ENCODE results near the gene SGCD. TPM values are rescaled to one million over a fixed set of nuclear protein-coding genes. Genes with fewer than 3 reads are reported as not detected.

Gene SGCD
- total RNA-seq, 1 experiment from 2014 or later, result not detected

- DNase-seq (ENCODE audit: low read depth, low spot score) (no peak), ATAC-seq (no peak)
- Histone ChIP-seq H3K79me2 (ENCODE audit: insufficient read depth, low read length) (no peaks in the 10 kb centered on the region), H3K9ac (ENCODE audit: low read length) (no peak overlapping the region), H3K36me3 (ENCODE audit: control insufficient read depth in 1 of 2, insufficient read depth in 2 of 2, low read length in 2 of 2) (no peaks in the 10 kb centered on the region), H3K27ac (ENCODE audit: low read depth, low read length) (no peak overlapping the region), H3K4me2 (ENCODE audit: low read length) (no peak overlapping the region), H2AFZ (ENCODE audit: low read depth, low read length, poor library complexity, severe bottlenecking) (no peak overlapping the region), H3K9me2 (ENCODE audit: insufficient read depth) (no peaks in the 10 kb centered on the region), H3K4me3 (replicated peaks in 1 of 2; ENCODE audit: low read depth in 1 of 2, low read length in 2 of 2) (no peak overlapping the region), H3K9me3 (ENCODE audit: control insufficient read depth in 1 of 2, insufficient read depth in 1 of 2, low read depth in 1 of 2, low read length in 2 of 2) (peaks cover 0 to 3% of the 10 kb centered on the region in 2 experiments; a peak in 2 of 4 replicates), H3K4me1 (ENCODE audit: control insufficient read depth in 1 of 2, insufficient read depth in 2 of 2, low read length in 2 of 2) (no peaks in the 10 kb centered on the region), H4K20me1 (ENCODE audit: insufficient read depth) (no peaks in the 10 kb centered on the region), H3K27me3 (ENCODE audit: insufficient read depth, low read length) (no peaks in the 10 kb centered on the region)
- no TSS peak for BruUV-seq (replicated peaks)
- ChIA-PET RAD21 (ENCODE audit: low non-redundant PET in 1 of 2, low total read pairs in 2 of 2, uncharacterized antibody in 2 of 2, unreplicated experiment in 2 of 2) (no interaction called here), POLR2A (no interaction called here), CTCF (no interaction called here)
- no peak for TF ChIP-seq EGR1 (IDR thresholded peaks at IDR 0.05; ENCODE audit: low read depth)
- TF ChIP-seq SP1 (IDR thresholded peaks at IDR 0.05; ENCODE audit: low read depth), result no peak
- no peak for TF ChIP-seq CTCF (IDR thresholded peaks at IDR 0.05 in 2 of 3, conservative IDR thresholded peaks at IDR 0.05 in 1 of 3; ENCODE audit: borderline replicate concordance in 1 of 3, insufficient read depth in 1 of 3, low read depth in 2 of 3, low read length in 2 of 3)
- TF ChIP-seq TCF7L2 (IDR thresholded peaks at IDR 0.05; ENCODE audit: borderline replicate concordance, extremely low read depth, insufficient read depth, insufficient read length), result no peak
- no peak for TF ChIP-seq FOSL1 (IDR thresholded peaks at IDR 0.05; ENCODE audit: low read depth)
- TF ChIP-seq POLR2A (IDR thresholded peaks at IDR 0.05; ENCODE audit: borderline replicate concordance, extremely low read depth, insufficient read depth, insufficient read length), result no peak
- TF ChIP-seq ATF3 (IDR thresholded peaks at IDR 0.05), result no peak
- TF ChIP-seq CBX3 (IDR thresholded peaks at IDR 0.05; ENCODE audit: low read depth), result no peak
- TF ChIP-seq RAD21 (IDR thresholded peaks at IDR 0.05; ENCODE audit: low read depth), result no peak
- no peak for TF ChIP-seq ZBTB33 (IDR thresholded peaks at IDR 0.05; ENCODE audit: extremely low read depth, insufficient replicate concordance, low read length)
- no peak for TF ChIP-seq SIN3A (IDR thresholded peaks at IDR 0.05; ENCODE audit: low read depth)
- TF ChIP-seq CEBPB (IDR thresholded peaks at IDR 0.05; ENCODE audit: low read depth), result no peak
- TF ChIP-seq ZFX (IDR thresholded peaks at IDR 0.05), result no peak
- no peak for TF ChIP-seq POLR2AphosphoS5 (IDR thresholded peaks at IDR 0.05; ENCODE audit: low read depth, low read length)
- no peak for TF ChIP-seq EZH2phosphoT487 (IDR thresholded peaks at IDR 0.05; ENCODE audit: borderline replicate concordance)
- no peak for TF ChIP-seq ZNF274 (IDR thresholded peaks at IDR 0.05; ENCODE audit: low read depth, low read length)
- intact Hi-C loops (cut with micrococcal nuclease), result no loop called here
Observed at GRCh38 chr5:156354571-156354970, 27.6 kb downstream of the SGCD start.

Data from HCT116 (cell line).